Progenitor cell of endocrine pancreas (in vitro differentiated cells): Measurements from ENCODE around the gene RRP1B. TPM values are rescaled to one million over a fixed set of nuclear protein-coding genes. Genes with fewer than 3 reads are reported as not detected.
"Not testable (repeated sequence)": the region's sequence is repeated elsewhere in the genome, so short reads cannot be mapped to it uniquely, and the experiment has no call there.

ENCODE experiments used
- DNase-seq: peaks from one replicate; pipeline ENCODE4 v3.0.0; 2021; ENCODE audit warnings: low spot score; ENCODE audit not compliant: unreplicated experiment
- H3K27ac Mint-ChIP-seq: 2 replicates; pipeline ENCODE4 v1.8.0; 2021; ENCODE audit warnings: mild to moderate bottlenecking, moderate library complexity, mixed read lengths
- H3K27me3 Mint-ChIP-seq: 2 replicates; pipeline ENCODE4 v1.8.0; 2021; ENCODE audit warnings: mixed read lengths
- H3K36me3 Mint-ChIP-seq: 2 replicates; pipeline ENCODE4 v1.8.0; 2022; ENCODE audit warnings: mixed read lengths; ENCODE audit not compliant: insufficient read depth
- H3K4me1 Mint-ChIP-seq: 2 replicates; pipeline ENCODE4 v1.8.0; 2021; ENCODE audit warnings: low read depth, mixed read lengths
- H3K4me3 Mint-ChIP-seq: 2 replicates; pipeline ENCODE4 v1.8.0; 2021; ENCODE audit warnings: low read depth, mild to moderate bottlenecking, moderate library complexity, mixed read lengths
- H3K9me3 Mint-ChIP-seq: 2 replicates; pipeline ENCODE4 v1.8.0; 2021; ENCODE audit warnings: low read depth, mixed read lengths
- CTCF ChIP-seq: fragments of 200-600 bp; sonication (generic); IDR thresholded peaks from one replicate; pipeline ENCODE4 v1.5.0; 2021; ENCODE audit warnings: antibody characterized with exemption, mild to moderate bottlenecking; ENCODE audit not compliant: unreplicated experiment
- long read RNA-seq: library from polyadenylated mRNA; unstranded; transcript quantifications from one replicate; pipeline ENCODE4 v2.0.0, GENCODE V29; 2020
- total RNA-seq: library from RNA; stranded (reverse); gene quantifications from 2 replicates; pipeline ENCODE4 v1.2.1, GENCODE V29; 2021

RRP1B gene, protein sequence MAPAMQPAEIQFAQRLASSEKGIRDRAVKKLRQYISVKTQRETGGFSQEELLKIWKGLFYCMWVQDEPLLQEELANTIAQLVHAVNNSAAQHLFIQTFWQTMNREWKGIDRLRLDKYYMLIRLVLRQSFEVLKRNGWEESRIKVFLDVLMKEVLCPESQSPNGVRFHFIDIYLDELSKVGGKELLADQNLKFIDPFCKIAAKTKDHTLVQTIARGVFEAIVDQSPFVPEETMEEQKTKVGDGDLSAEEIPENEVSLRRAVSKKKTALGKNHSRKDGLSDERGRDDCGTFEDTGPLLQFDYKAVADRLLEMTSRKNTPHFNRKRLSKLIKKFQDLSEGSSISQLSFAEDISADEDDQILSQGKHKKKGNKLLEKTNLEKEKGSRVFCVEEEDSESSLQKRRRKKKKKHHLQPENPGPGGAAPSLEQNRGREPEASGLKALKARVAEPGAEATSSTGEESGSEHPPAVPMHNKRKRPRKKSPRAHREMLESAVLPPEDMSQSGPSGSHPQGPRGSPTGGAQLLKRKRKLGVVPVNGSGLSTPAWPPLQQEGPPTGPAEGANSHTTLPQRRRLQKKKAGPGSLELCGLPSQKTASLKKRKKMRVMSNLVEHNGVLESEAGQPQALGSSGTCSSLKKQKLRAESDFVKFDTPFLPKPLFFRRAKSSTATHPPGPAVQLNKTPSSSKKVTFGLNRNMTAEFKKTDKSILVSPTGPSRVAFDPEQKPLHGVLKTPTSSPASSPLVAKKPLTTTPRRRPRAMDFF
- 38.0 and 41.3 TPM in 2 replicates for total RNA-seq
- long read RNA-seq, partial matches to known transcripts = 23 of 28 reads
- long read RNA-seq, other reads (novel, unspliced or antisense) = 5 of 28 reads

DNA sequence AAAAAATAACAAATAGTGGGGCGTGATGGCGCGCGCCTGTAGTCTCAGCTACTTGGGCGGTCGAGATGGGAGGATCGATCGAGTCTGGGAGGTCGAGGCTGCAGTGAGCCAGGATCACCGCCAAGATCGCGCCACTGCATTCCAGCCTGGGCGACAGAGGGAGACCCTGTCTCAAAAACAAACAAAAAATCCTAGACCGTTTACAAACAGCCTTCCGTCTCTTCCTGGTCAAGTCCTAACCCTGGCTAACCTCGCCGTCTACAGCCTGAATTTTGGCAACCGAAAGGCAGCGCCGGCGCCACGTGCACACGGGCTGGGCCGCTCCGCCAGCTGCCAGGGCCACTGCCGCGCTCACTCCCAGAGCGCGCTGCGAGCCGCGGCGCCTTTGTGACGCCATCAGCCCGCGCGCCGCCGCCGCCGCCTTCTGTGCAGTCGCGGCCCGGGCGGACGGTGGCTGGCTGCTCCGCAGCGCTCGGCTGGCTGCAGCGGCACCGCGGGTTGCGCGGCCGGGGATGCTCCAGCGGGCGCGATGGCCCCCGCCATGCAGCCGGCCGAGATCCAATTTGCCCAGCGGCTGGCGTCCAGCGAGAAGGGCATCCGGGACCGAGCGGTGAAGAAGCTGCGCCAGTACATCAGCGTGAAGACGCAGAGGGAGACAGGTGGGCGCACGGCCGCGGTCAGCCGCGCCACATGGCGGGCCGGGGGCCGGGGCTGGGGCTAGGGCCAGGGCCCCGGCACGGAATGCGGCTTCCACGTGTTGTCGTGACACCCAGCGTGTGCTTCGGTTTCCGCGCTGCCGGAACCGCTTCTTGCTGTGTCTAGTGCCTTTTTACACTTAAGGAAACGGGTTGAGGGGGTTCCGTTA, at the start of gene RRP1B, which contains the start of gene HSF2BP:
Gene RRP1B, plus strand, starts transcription at position 425 of the 865 bp plus-strand sequence. Its CDS starts 105 bp downstream, at position 530.
Gene HSF2BP, minus strand, starts transcription at position 353 of the 865 bp plus-strand sequence. CDS start 1,392 bp downstream, outside the sequence.
- H3K9me3 Mint-ChIP-seq = no peaks in the 10 kb centered on the region
- peak within 1 kb of the TSS; percentile 96 for H3K27ac Mint-ChIP-seq
- peaks cover 2% of the 10 kb centered on the region for H3K36me3 Mint-ChIP-seq
- peak; percentile 74 for DNase-seq
- H3K4me1 Mint-ChIP-seq = peaks cover 20% of the 10 kb centered on the region
- H3K27me3 Mint-ChIP-seq = no peaks in the 10 kb centered on the region
- TF ChIP-seq CTCF = peak; percentile 4
- H3K4me3 Mint-ChIP-seq = peak within 1 kb of the TSS; percentile 90

GRCh38 chr21:43611598-43612369, 47.6 kb upstream of the RRP1B start:
- TF ChIP-seq CTCF = peak; percentile 80
- H3K4me1 Mint-ChIP-seq = peaks cover 6% of the 10 kb centered on the region
- peaks cover 2% of the 10 kb centered on the region for H3K36me3 Mint-ChIP-seq
- peak overlapping the region; percentile 91 for H3K27ac Mint-ChIP-seq
- DNase-seq = peak; percentile 44
- H3K9me3 Mint-ChIP-seq = peaks cover 11% of the 10 kb centered on the region
- H3K27me3 Mint-ChIP-seq = no peaks in the 10 kb centered on the region
- H3K4me3 Mint-ChIP-seq = no peak overlapping the region

DNA sequence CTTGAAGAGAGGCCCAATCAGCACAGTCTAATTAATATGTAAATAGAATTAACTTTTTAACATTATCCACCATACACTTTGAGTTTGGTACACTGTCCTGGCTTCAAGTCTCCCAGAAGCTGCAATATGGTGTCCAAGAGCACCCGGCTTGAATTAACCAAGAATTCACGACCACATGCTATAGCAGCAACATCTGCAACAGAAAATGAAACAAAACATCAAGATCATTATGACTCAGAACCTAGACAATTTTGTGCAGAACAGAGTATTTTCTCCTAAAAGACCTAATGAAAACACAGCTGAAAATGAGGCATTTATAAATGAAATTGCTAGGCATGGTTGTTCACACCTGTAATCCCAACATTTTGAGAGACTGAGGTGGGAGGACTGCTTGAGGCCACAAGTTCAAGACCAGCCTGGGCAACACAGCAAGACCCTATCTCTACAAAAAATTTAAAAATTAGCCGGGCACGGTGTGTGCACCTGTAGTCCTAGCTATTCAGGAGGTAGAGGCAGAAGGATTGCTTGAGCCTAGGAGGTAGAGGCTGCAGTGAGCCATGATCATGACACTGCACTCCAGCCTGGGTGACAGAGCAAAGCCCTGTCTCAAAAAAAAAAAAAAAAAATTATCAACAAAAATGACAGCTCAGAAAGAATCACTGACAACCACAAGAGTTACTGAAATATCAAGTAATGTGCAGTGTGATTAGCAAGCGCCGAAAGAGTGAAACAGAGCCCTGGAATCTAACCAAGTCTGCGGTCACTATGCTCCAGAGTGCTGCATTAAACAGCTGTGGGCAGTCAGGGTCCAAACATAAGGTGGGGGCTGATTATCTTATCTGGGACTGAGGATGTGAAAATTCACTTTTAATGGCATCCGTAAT, 45.4 kb upstream of the RRP1B start:
- H3K4me3 Mint-ChIP-seq = no peak overlapping the region
- H3K9me3 Mint-ChIP-seq = no peaks in the 10 kb centered on the region
- H3K27ac Mint-ChIP-seq = no peak overlapping the region
- no peaks in the 10 kb centered on the region for H3K36me3 Mint-ChIP-seq
- peaks cover 4% of the 10 kb centered on the region for H3K4me1 Mint-ChIP-seq
- no peak for DNase-seq
- TF ChIP-seq CTCF = no peak
- H3K27me3 Mint-ChIP-seq = no peaks in the 10 kb centered on the region

DNA sequence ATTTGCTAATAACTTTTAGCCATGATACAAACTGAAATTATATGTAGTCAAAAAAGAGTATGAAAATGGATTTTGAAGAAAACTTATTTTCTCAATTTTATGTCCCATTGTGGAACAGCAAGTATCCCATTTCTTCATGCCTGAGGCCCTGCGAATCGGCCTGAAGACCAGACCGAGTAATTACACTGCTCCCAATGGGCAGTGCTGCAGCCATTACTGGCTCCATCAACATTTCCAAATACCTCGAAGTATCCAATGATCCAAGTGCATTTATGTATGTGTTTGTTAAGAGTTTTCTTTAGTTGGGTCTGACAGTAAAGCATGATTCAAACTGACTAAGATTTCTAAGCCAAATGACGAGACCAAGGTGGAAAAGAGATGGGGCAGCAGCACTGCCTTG, 44.5 kb upstream of the RRP1B start:
- Mint-ChIP-seq H3K36me3 (peaks cover 3% of the 10 kb centered on the region), H3K4me1 (peaks cover 4% of the 10 kb centered on the region), H3K4me3 (no peak overlapping the region), H3K27me3 (no peaks in the 10 kb centered on the region), H3K27ac (no peak overlapping the region), H3K9me3 (peaks cover under 1% of the 10 kb centered on the region)
- no peak for TF ChIP-seq CTCF
- no peak for DNase-seq

DNA sequence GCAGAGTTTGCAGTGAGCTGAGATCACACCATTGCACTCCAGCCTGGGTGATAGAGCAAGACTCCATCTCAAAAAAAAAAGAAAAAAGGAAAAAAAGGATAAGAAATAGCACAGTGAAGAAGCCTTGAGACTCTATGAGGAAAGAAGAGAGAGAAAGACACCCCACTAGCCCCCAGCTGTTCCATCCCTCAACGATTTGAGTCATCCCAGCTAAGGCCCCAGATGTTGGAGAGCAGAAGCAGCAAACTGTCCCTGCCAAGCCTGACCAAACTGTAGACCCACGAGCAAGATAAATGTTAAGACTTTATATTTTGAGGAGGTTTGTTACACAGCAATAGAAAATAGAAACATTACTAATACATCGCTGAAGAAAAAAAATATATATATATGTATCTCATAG, 42.5 kb upstream of the RRP1B start:
- H3K27ac Mint-ChIP-seq, H3K4me1 Mint-ChIP-seq: not testable (repeated sequence)

More for the DNA sequence above, 42.5 kb upstream of the RRP1B start:
- DNase-seq, H3K27me3 Mint-ChIP-seq, H3K4me3 Mint-ChIP-seq: not testable (repeated sequence)
- Mint-ChIP-seq H3K36me3 (peaks cover 11% of the 10 kb centered on the region), H3K9me3 (peaks cover 12% of the 10 kb centered on the region)
